ENCODE results near the gene ZNF256. TPM values are rescaled to one million over a fixed set of nuclear protein-coding genes. Genes with fewer than 3 reads are reported as not detected.
"Not testable (repeated sequence)": the region's sequence is repeated elsewhere in the genome, so short reads cannot be mapped to it uniquely, and the experiment has no call there.

The ZNF256 gene
- total and polyA plus RNA-seq, 2 of the 13 experiments (the other 11 are each of a cell fraction or from before 2014, with no cell fraction given) = 3.8 to 6.0 TPM

GRCh38 chr19:57916168-57916995 lies 31.1 kb downstream of the ZNF256 start, which contains the start of gene ZNF417 (continued):
- peak; percentile 60; the same call in 1 of the 2 replicates for TF ChIP-seq BCL3 (CRISPR knock-in tag; IDR thresholded peaks at IDR 0.05)
- TF ChIP-seq TFDP2 (CRISPR knock-in tag; IDR thresholded peaks at IDR 0.05) = peak; percentile 95
- TF ChIP-seq KAT8 (CRISPR knock-in tag; IDR thresholded peaks at IDR 0.05) = peak; percentile 87
- peak; percentile 35; the same call in 1 of the 2 replicates for TF ChIP-seq SP5 (CRISPR knock-in tag; IDR thresholded peaks at IDR 0.05; ENCODE audit: borderline replicate concordance, low read depth)
- peak; percentile 87 for TF ChIP-seq SALL2 (CRISPR knock-in tag; IDR thresholded peaks at IDR 0.05)
- TF ChIP-seq ZNF274 (CRISPR knock-in tag; IDR thresholded peaks at IDR 0.05) = 0 out of 2 replicates have a peak, but pooled peaks have one; percentile 40
- TF ChIP-seq MYC (CRISPR knock-in tag; IDR thresholded peaks at IDR 0.05; ENCODE audit: borderline replicate concordance) = peak; percentile 51
- TF ChIP-seq TFE3 (CRISPR knock-in tag; IDR thresholded peaks at IDR 0.05) = peak; percentile 64; the same call in 1 of the 2 replicates
- TF ChIP-seq ZMYM2 (CRISPR knock-in tag; IDR thresholded peaks at IDR 0.05) = 0 out of 2 replicates have a peak, but pooled peaks have one; percentile 46
- TF ChIP-seq HNF4G (IDR thresholded peaks at IDR 0.05; ENCODE audit: borderline replicate concordance, low read depth, low read length) = peak; percentile 13; the same call in 1 of the 2 replicates
- TF ChIP-seq HNF4G (CRISPR knock-in tag; IDR thresholded peaks at IDR 0.05; ENCODE audit: borderline replicate concordance, low read depth); FOXP1 (IDR thresholded peaks at IDR 0.05): not testable (repeated sequence)
- peak; percentile 61; the same call in 1 of the 2 replicates for TF ChIP-seq IKZF5 (CRISPR knock-in tag; IDR thresholded peaks at IDR 0.05)
- peak; percentile 77 for TF ChIP-seq CTCF (CRISPR knock-in tag; IDR thresholded peaks at IDR 0.05)
- peak; percentile 57; the same call in 1 of the 2 replicates for TF ChIP-seq NRL (CRISPR knock-in tag; IDR thresholded peaks at IDR 0.05; ENCODE audit: borderline replicate concordance)
- peak; percentile 32; the same call in 1 of the 2 replicates for TF ChIP-seq FOXP1 (CRISPR knock-in tag; IDR thresholded peaks at IDR 0.05)
- TF ChIP-seq PPARG (CRISPR knock-in tag; conservative IDR thresholded peaks at IDR 0.05) = peak; percentile 48; the same call in 1 of the 2 replicates
- TF ChIP-seq POLR2AphosphoS5 (IDR thresholded peaks at IDR 0.05; ENCODE audit: low read depth, low read length) = peak; percentile 74
- peak; percentile 33; the same call in 1 of the 2 replicates for TF ChIP-seq MXD4 (CRISPR knock-in tag; IDR thresholded peaks at IDR 0.05)
- TF ChIP-seq FOXK2 (IDR thresholded peaks at IDR 0.05) = 0 out of 2 replicates have a peak, but pooled peaks have one; percentile 32
- TF ChIP-seq HOXA3 (CRISPR knock-in tag; IDR thresholded peaks at IDR 0.05) = peak; percentile 76

All from HepG2 (cell line).